ENCODE data around the gene TRAM2.

Gene TRAM2

GRCh38 chr6:52560462-52560861, 16.4 kb downstream of the TRAM2 start:
- DNase-seq (ENCODE audit: low read depth): no peak
- no peak for TF ChIP-seq CTCF (conservative IDR thresholded peaks at IDR 0.05; ENCODE audit: low read length)
- H3K4me3 ChIP-seq (ENCODE audit: low read length): no peak overlapping the region

- TF ChIP-seq CTCF (conservative IDR thresholded peaks at IDR 0.05; ENCODE audit: low read length): no peak
- no peak overlapping the region; the same call in 1 of the 2 replicates for H3K4me3 ChIP-seq (ENCODE audit: low read length)
- DNase-seq (ENCODE audit: low read depth): peak; percentile 52
Measured at GRCh38 chr6:52558266-52559000, 18.4 kb downstream of the TRAM2 start.

- no peak for DNase-seq (ENCODE audit: low read depth)
- H3K4me3 ChIP-seq (ENCODE audit: low read length): no peak overlapping the region; the same call in none of the 2 replicates
- no peak for TF ChIP-seq CTCF (conservative IDR thresholded peaks at IDR 0.05; ENCODE audit: low read length)
Measured at GRCh38 chr6:52557389-52558265, 19.2 kb downstream of the TRAM2 start.

DNA sequence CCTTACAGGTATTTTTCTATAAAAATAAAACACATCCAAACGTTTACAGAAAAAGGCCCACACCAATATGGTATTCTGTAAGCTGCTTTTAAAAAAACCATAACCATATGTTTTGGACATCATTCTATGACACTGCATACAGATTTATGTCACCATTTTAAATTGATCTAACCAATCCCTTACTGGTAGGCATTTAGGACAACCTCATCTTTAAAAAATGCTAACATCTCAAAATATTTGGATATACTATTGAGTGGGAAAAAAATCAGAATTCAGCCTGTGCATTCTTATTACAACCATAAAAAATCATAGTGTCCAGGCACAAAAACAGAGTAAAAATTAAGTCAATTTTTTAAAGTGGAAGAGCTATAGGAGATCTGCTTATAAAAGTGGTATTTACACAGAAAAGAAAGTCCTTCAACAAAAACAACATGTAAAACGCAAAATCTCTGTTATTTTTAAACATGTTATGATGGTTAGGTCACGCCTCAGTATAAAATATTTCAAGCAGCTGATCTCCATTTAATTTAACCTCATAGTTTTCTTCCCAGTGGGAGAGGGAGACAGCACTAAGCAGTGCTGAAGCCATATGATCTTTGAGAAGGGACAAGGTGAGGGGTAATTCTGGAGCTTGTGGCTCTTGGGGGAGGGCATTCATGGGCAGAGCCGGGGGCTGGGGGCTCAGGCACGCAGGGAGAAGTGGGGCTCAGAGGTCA, 21.2 kb downstream of the TRAM2 start:
- no peak for TF ChIP-seq CTCF (conservative IDR thresholded peaks at IDR 0.05; ENCODE audit: low read length)
- DNase-seq (ENCODE audit: low read depth): peak; percentile 67
- H3K4me3 ChIP-seq (ENCODE audit: low read length): no peak overlapping the region

GRCh38 chr6:52554684-52555280, 22.1 kb downstream of the TRAM2 start:
- no peak for TF ChIP-seq CTCF (conservative IDR thresholded peaks at IDR 0.05; ENCODE audit: low read length)
- no peak for DNase-seq (ENCODE audit: low read depth)
- no peak overlapping the region for H3K4me3 ChIP-seq (ENCODE audit: low read length)

- TF ChIP-seq CTCF (conservative IDR thresholded peaks at IDR 0.05; ENCODE audit: low read length): no peak
- no peak overlapping the region for H3K4me3 ChIP-seq (ENCODE audit: low read length)
- no peak for DNase-seq (ENCODE audit: low read depth)
Measured at GRCh38 chr6:52553719-52554118, 23.1 kb downstream of the TRAM2 start.
